ENCODE measurements around the gene APOBR. TPM values are rescaled to one million over a fixed set of nuclear protein-coding genes. Genes with fewer than 3 reads are reported as not detected.
"Not testable (repeated sequence)": the region's sequence is repeated elsewhere in the genome, so short reads cannot be mapped to it uniquely, and the experiment has no call there.

The APOBR gene
- total and polyA plus RNA-seq, 2 of the 13 experiments (the other 11 are each of a cell fraction or from before 2014, with no cell fraction given), result 0.03 TPM; not detected in 1

- TF ChIP-seq, protein P1, sequence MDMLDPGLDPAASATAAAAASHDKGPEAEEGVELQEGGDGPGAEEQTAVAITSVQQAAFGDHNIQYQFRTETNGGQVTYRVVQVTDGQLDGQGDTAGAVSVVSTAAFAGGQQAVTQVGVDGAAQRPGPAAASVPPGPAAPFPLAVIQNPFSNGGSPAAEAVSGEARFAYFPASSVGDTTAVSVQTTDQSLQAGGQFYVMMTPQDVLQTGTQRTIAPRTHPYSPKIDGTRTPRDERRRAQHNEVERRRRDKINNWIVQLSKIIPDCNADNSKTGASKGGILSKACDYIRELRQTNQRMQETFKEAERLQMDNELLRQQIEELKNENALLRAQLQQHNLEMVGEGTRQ (IDR thresholded peaks at IDR 0.05; ENCODE audit: low read depth, low read length), result no peak
- TF ChIP-seq, protein P1 (CRISPR knock-in tag; IDR thresholded peaks at IDR 0.05; ENCODE audit: borderline replicate concordance), result no peak
- TF ChIP-seq, protein P2, sequence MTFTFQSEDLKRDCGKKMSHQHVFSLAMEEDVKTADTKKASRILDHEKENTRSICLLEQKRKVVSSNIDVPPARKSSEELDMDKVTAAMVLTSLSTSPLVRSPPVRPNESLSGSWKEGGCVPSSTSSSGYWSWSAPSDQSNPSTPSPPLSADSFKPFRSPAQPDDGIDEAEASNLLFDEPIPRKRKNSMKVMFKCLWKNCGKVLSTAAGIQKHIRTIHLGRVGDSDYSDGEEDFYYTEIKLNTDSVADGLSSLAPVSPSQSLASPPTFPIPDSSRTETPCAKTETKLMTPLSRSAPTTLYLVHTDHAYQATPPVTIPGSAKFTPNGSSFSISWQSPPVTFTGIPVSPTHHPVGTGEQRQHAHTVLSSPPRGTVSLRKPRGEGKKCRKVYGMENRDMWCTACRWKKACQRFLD (CRISPR knock-in tag; IDR thresholded peaks at IDR 0.05; ENCODE audit: borderline replicate concordance), result no peak
- TF ChIP-seq SMAD9 (CRISPR knock-in tag; IDR thresholded peaks at IDR 0.05) (no peak), FOSL2 (CRISPR knock-in tag; IDR thresholded peaks at IDR 0.05) (no peak), RFX1 (IDR thresholded peaks at IDR 0.05) (no peak), ZNF12 (CRISPR knock-in tag; IDR thresholded peaks at IDR 0.05) (no peak), MIER2 (CRISPR knock-in tag; IDR thresholded peaks at IDR 0.05) (no peak), NCOA1 (CRISPR knock-in tag; IDR thresholded peaks at IDR 0.05) (no peak), ZNF513 (CRISPR knock-in tag; conservative IDR thresholded peaks at IDR 0.05) (no peak), RNF2 (conservative IDR thresholded peaks at IDR 0.05; ENCODE audit: low read depth) (no peak)
These were observed at the start of gene APOBR (continued) for GRCh38 chr16:28494121-28494851.

- H3K27me3 ChIP-seq (ENCODE audit: control insufficient read depth in 1 of 2, insufficient read depth in 2 of 2, low read length in 2 of 2); H3K9me3 ChIP-seq (ENCODE audit: low read length); intact Hi-C loops (cut with micrococcal nuclease; ENCODE audit: unreplicated experiment); H3K9ac ChIP-seq (ENCODE audit: insufficient read depth, low read depth, low read length); BruUV-seq (replicated peaks); H2AFZ ChIP-seq (ENCODE audit: low read length); CTCF ChIA-PET (ENCODE audit: low intra/inter-chr PET ratio, low total read pairs); H3K4me3 ChIP-seq (replicated peaks in 1 of 3; ENCODE audit: insufficient read depth in 1 of 3, low read depth in 2 of 3, low read length in 3 of 3); H3K27ac ChIP-seq (ENCODE audit: extremely low read length, insufficient read depth, low read length); H3K36me3 ChIP-seq (replicated peaks in 1 of 2; ENCODE audit: control insufficient read depth in 1 of 2, insufficient read depth in 2 of 2, low read length in 2 of 2); in situ Hi-C loops (cut with HindIII; ENCODE audit: extremely low pct_ligation_motif_present, low pct_unique_long_range_greater_than_20kb); DNase-seq (ENCODE audit: low spot score); H3K79me2 ChIP-seq (ENCODE audit: insufficient read depth, low read length); H3K4me1 ChIP-seq (ENCODE audit: insufficient read depth, low read length); POLR2A ChIA-PET; H3K4me2 ChIP-seq (ENCODE audit: low read depth, low read length); H4K20me1 ChIP-seq (ENCODE audit: insufficient read depth, low read length); FAIRE-seq: not testable (repeated sequence)
- peak; percentile 89 for ATAC-seq
- no CpG with 5 or more reads among the region's 4 CpGs for WGBS (ENCODE audit: low lambda C conversion rate)
These were observed 48.1 kb upstream of the APOBR start for GRCh38 chr16:28446388-28446787.

DNA sequence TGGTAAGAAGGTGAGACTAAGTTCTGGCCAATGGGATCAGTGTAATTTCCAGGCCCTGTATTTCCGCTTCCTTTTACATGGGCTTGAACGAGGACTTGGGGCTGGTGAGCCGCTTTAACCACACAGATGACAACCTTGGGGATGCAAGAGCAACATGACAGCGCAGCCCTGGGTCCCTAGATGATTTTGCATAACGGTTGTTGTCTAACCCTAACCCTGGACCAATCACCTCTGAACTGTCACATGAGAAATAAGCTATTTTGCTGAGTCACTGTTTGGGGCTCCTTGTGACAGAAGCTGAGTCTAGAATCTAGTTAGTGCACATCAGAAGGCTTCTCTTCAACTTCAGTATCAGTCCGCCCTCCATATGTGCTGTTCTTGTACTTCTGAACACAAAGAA is 47.4 kb upstream of the APOBR start:
- DNase-seq (ENCODE audit: low spot score); H3K9me3 ChIP-seq (ENCODE audit: low read length); in situ Hi-C loops (cut with HindIII; ENCODE audit: extremely low pct_ligation_motif_present, low pct_unique_long_range_greater_than_20kb); H3K4me1 ChIP-seq (ENCODE audit: insufficient read depth, low read length); intact Hi-C loops (cut with micrococcal nuclease; ENCODE audit: unreplicated experiment); POLR2A ChIA-PET; H3K36me3 ChIP-seq (replicated peaks in 1 of 2; ENCODE audit: control insufficient read depth in 1 of 2, insufficient read depth in 2 of 2, low read length in 2 of 2); H3K4me2 ChIP-seq (ENCODE audit: low read depth, low read length); H2AFZ ChIP-seq (ENCODE audit: low read length); H3K4me3 ChIP-seq (replicated peaks in 1 of 3; ENCODE audit: insufficient read depth in 1 of 3, low read depth in 2 of 3, low read length in 3 of 3); H3K79me2 ChIP-seq (ENCODE audit: insufficient read depth, low read length); H4K20me1 ChIP-seq (ENCODE audit: insufficient read depth, low read length); H3K27me3 ChIP-seq (ENCODE audit: control insufficient read depth in 1 of 2, insufficient read depth in 2 of 2, low read length in 2 of 2); H3K27ac ChIP-seq (ENCODE audit: extremely low read length, insufficient read depth, low read length); BruUV-seq (replicated peaks); FAIRE-seq; CTCF ChIA-PET (ENCODE audit: low intra/inter-chr PET ratio, low total read pairs); H3K9ac ChIP-seq (ENCODE audit: insufficient read depth, low read depth, low read length): not testable (repeated sequence)
- no CpG with 5 or more reads among the region's 6 CpGs for WGBS (ENCODE audit: low lambda C conversion rate)
- peak; percentile 78 for ATAC-seq

Measured in HepG2 (cell line).